ENCODE measurements around the gene TMEM43. TPM values are rescaled to one million over a fixed set of nuclear protein-coding genes. Genes with fewer than 3 reads are reported as not detected.
"Not testable (repeated sequence)": the region's sequence is repeated elsewhere in the genome, so short reads cannot be mapped to it uniquely, and the experiment has no call there.

TMEM43 gene
- total and polyA plus RNA-seq, 2 of the 13 experiments (the other 11 are each of a cell fraction or from before 2014, with no cell fraction given), result 48.9 to 50.5 TPM

DNA sequence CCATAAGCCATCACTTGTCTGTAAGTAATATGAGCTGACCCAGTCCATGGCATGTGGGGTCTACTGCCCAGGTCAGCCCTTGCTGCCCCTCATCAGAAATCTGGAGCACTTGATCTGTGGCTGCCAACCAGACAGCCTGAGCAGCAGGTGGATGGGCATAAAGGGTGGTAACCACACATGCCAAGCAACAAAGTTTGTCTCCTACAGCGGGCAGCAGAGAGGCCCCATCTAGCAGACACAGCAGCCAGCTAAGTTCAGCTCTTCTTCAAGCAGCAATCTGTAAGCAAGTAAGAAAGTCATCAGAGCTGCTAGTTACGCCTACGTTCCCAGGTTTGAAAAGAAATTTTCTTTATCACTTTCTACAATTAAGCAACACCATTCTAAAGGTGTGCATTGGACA, 28.1 kb upstream of the TMEM43 start:
- intact Hi-C loops (cut with micrococcal nuclease; ENCODE audit: unreplicated experiment), result no loop called here
- H3K36me3 ChIP-seq (replicated peaks in 1 of 2; ENCODE audit: control insufficient read depth in 1 of 2, insufficient read depth in 2 of 2, low read length in 2 of 2), result no peaks in the 10 kb centered on the region
- H2AFZ ChIP-seq (ENCODE audit: low read length), result no peak overlapping the region
- H3K9me3 ChIP-seq (ENCODE audit: low read length), result no peaks in the 10 kb centered on the region
- no peak overlapping the region for H3K4me2 ChIP-seq (ENCODE audit: low read depth, low read length)
- DNase-seq (ENCODE audit: low spot score) (no peak), FAIRE-seq (no peak), ATAC-seq (no peak)
- no peak overlapping the region for H3K27ac ChIP-seq (ENCODE audit: extremely low read length, insufficient read depth, low read length)
- H3K79me2 ChIP-seq (ENCODE audit: insufficient read depth, low read length), result no peaks in the 10 kb centered on the region
- POLR2A ChIA-PET, result no interaction called here
- peaks cover 7% of the 10 kb centered on the region for H3K4me1 ChIP-seq (ENCODE audit: insufficient read depth, low read length)
- no TSS peak for BruUV-seq (replicated peaks)
- 38% methylated on average over 3 of the region's 3 CpGs for WGBS (ENCODE audit: low lambda C conversion rate)
- H3K9ac ChIP-seq (ENCODE audit: insufficient read depth, low read depth, low read length), result no peak overlapping the region
- CTCF ChIA-PET (ENCODE audit: low intra/inter-chr PET ratio, low total read pairs), result no interaction called here
- no peaks in the 10 kb centered on the region for H4K20me1 ChIP-seq (ENCODE audit: insufficient read depth, low read length)
- H3K4me3 ChIP-seq (replicated peaks in 1 of 3; ENCODE audit: insufficient read depth in 1 of 3, low read depth in 2 of 3, low read length in 3 of 3), result no peak overlapping the region
- peaks cover 0 to 10% of the 10 kb centered on the region in 2 experiments; a peak in 2 of 5 replicates for H3K27me3 ChIP-seq (ENCODE audit: control insufficient read depth in 1 of 2, insufficient read depth in 2 of 2, low read length in 2 of 2)
- TF ChIP-seq U2AF1 (optimal IDR thresholded peaks at IDR 0.05; ENCODE audit: low read depth, low read length), result no peak
- TF ChIP-seq, protein P1, sequence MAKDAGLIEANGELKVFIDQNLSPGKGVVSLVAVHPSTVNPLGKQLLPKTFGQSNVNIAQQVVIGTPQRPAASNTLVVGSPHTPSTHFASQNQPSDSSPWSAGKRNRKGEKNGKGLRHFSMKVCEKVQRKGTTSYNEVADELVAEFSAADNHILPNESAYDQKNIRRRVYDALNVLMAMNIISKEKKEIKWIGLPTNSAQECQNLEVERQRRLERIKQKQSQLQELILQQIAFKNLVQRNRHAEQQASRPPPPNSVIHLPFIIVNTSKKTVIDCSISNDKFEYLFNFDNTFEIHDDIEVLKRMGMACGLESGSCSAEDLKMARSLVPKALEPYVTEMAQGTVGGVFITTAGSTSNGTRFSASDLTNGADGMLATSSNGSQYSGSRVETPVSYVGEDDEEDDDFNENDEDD (CRISPR knock-in tag; IDR thresholded peaks at IDR 0.05; ENCODE audit: borderline replicate concordance), result no peak
- in situ Hi-C loops (cut with HindIII; ENCODE audit: extremely low pct_ligation_motif_present, low pct_unique_long_range_greater_than_20kb), result no loop called here

DNA sequence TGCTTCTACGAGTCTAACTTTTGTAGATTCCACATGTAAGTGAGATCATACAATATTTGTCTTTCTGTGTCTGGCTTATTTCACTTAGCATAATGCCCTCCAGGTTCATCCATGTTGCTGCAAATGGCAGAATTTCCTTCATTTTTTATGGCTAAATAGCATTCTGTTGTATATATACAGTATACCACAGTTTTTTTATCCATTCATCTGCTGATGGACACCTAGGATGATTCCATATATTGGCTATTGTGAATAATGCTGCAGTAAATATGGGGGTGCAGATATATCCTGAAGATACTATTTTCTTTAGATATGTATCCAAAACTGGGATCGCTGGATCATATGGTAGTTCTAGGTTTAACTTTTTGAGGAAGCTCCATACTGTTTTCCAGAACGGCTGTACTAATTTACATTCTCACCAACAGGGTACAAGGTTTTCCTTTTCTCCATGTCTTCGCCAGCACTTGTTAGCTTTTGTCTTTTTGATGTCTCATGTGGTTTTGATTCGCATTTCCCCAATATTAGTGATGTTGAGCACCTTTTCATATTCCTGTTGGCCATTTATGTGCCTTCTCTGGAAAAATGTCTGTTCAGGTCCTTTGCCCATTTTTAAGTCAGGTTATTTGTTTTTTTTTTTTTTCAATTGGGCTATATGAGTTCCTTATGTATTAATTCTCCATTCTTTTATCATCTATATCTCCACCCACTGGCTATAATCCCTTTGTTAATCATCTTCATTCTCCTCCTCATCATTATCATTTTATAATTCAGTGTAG, 27.0 kb upstream of the TMEM43 start:
- in situ Hi-C loops (cut with HindIII; ENCODE audit: extremely low pct_ligation_motif_present, low pct_unique_long_range_greater_than_20kb), result no loop called here

DNA sequence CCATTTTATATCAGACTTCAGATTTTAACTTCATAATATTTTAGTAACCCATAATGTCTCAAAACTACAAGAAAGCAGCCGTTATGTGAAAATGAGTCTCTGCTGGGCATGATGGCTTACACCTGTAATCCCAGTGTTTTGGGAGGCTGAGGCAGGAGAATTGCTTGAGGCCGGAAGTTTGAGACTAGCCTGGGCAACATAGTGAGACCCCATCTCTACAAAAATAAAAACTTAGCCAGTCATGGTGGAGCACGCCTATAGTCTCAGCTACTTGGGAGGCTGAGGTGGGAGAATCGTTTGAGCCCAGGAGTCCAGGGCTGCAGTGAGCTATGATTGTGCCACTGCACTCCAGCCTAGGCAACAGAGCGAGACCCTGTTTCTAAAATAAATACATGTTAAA, 15.0 kb upstream of the TMEM43 start:
- DNase-seq (ENCODE audit: low spot score); ATAC-seq; intact Hi-C loops (cut with micrococcal nuclease; ENCODE audit: unreplicated experiment); BruUV-seq (replicated peaks); in situ Hi-C loops (cut with HindIII; ENCODE audit: extremely low pct_ligation_motif_present, low pct_unique_long_range_greater_than_20kb); H3K4me2 ChIP-seq (ENCODE audit: low read depth, low read length); H3K27ac ChIP-seq (ENCODE audit: extremely low read length, insufficient read depth, low read length); H3K9ac ChIP-seq (ENCODE audit: insufficient read depth, low read depth, low read length); H4K20me1 ChIP-seq (ENCODE audit: insufficient read depth, low read length); H3K4me3 ChIP-seq (replicated peaks in 1 of 3; ENCODE audit: insufficient read depth in 1 of 3, low read depth in 2 of 3, low read length in 3 of 3); H2AFZ ChIP-seq (ENCODE audit: low read length); CTCF ChIA-PET (ENCODE audit: low intra/inter-chr PET ratio, low total read pairs); POLR2A ChIA-PET; FAIRE-seq; H3K79me2 ChIP-seq (ENCODE audit: insufficient read depth, low read length); H3K9me3 ChIP-seq (ENCODE audit: low read length); H3K27me3 ChIP-seq (ENCODE audit: control insufficient read depth in 1 of 2, insufficient read depth in 2 of 2, low read length in 2 of 2): not testable (repeated sequence)
- Histone ChIP-seq H3K36me3 (replicated peaks in 1 of 2; ENCODE audit: control insufficient read depth in 1 of 2, insufficient read depth in 2 of 2, low read length in 2 of 2) (peaks cover 4 to 25% of the 10 kb centered on the region in 2 experiments; a peak in 4 of 5 replicates), H3K4me1 (ENCODE audit: insufficient read depth, low read length) (peaks cover 12% of the 10 kb centered on the region)
- 98% methylated on average over 5 of the region's 5 CpGs for WGBS (ENCODE audit: low lambda C conversion rate)

More for the DNA sequence above, 27.0 kb upstream of the TMEM43 start:
- intact Hi-C loops (cut with micrococcal nuclease; ENCODE audit: unreplicated experiment), result no loop called here
- ChIA-PET CTCF (ENCODE audit: low intra/inter-chr PET ratio, low total read pairs) (no interaction called here), POLR2A (no interaction called here)
- no peak for ATAC-seq
- TF ChIP-seq ZC3H13 (CRISPR knock-in tag; IDR thresholded peaks at IDR 0.05), result no peak
- TF ChIP-seq, protein P2, sequence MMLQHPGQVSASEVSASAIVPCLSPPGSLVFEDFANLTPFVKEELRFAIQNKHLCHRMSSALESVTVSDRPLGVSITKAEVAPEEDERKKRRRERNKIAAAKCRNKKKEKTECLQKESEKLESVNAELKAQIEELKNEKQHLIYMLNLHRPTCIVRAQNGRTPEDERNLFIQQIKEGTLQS (CRISPR knock-in tag; IDR thresholded peaks at IDR 0.05), result no peak
- TF ChIP-seq, protein P3, sequence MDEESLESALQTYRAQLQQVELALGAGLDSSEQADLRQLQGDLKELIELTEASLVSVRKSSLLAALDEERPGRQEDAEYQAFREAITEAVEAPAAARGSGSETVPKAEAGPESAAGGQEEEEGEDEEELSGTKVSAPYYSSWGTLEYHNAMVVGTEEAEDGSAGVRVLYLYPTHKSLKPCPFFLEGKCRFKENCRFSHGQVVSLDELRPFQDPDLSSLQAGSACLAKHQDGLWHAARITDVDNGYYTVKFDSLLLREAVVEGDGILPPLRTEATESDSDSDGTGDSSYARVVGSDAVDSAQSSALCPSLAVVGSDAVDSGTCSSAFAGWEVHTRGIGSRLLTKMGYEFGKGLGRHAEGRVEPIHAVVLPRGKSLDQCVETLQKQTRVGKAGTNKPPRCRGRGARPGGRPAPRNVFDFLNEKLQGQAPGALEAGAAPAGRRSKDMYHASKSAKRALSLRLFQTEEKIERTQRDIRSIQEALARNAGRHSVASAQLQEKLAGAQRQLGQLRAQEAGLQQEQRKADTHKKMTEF (CRISPR knock-in tag; IDR thresholded peaks at IDR 0.05), result no peak
- no peak for TF ChIP-seq NR2C2 (CRISPR knock-in tag; IDR thresholded peaks at IDR 0.05; ENCODE audit: borderline replicate concordance)
- no peak for TF ChIP-seq ZSCAN9 (CRISPR knock-in tag; IDR thresholded peaks at IDR 0.05; ENCODE audit: borderline replicate concordance)
- no peak for TF ChIP-seq REL (CRISPR knock-in tag; conservative IDR thresholded peaks at IDR 0.05)
- TF ChIP-seq ZNF772 (CRISPR knock-in tag; IDR thresholded peaks at IDR 0.05), result no peak
- 39% methylated on average over 5 of the region's 5 CpGs for WGBS (ENCODE audit: low lambda C conversion rate)
- H4K20me1 ChIP-seq (ENCODE audit: insufficient read depth, low read length), result no peaks in the 10 kb centered on the region
- H3K4me2 ChIP-seq (ENCODE audit: low read depth, low read length), result no peak overlapping the region
- H3K27ac ChIP-seq (ENCODE audit: extremely low read length, insufficient read depth, low read length), result no peak overlapping the region
- no peaks in the 10 kb centered on the region for H3K36me3 ChIP-seq (replicated peaks in 1 of 2; ENCODE audit: control insufficient read depth in 1 of 2, insufficient read depth in 2 of 2, low read length in 2 of 2)
- no peak overlapping the region for H2AFZ ChIP-seq (ENCODE audit: low read length)
- H3K9me3 ChIP-seq (ENCODE audit: low read length), result no peaks in the 10 kb centered on the region
- no TSS peak for BruUV-seq (replicated peaks)
- no peaks in the 10 kb centered on the region for H3K79me2 ChIP-seq (ENCODE audit: insufficient read depth, low read length)
- H3K9ac ChIP-seq (ENCODE audit: insufficient read depth, low read depth, low read length), result no peak overlapping the region
- no peak for FAIRE-seq
- H3K4me3 ChIP-seq (replicated peaks in 1 of 3; ENCODE audit: insufficient read depth in 1 of 3, low read depth in 2 of 3, low read length in 3 of 3), result no peak overlapping the region
- no peak for DNase-seq (ENCODE audit: low spot score)
- H3K27me3 ChIP-seq (ENCODE audit: control insufficient read depth in 1 of 2, insufficient read depth in 2 of 2, low read length in 2 of 2), result peaks cover 0 to 10% of the 10 kb centered on the region in 2 experiments; a peak in 2 of 5 replicates
- no peaks in the 10 kb centered on the region for H3K4me1 ChIP-seq (ENCODE audit: insufficient read depth, low read length)
